T-helper 1 cell treated with Interleukin-12 subunit alpha and Interleukin-12 subunit beta and Interleukin-4 antibody, amounts not matched to agents 30 μg/mL and 1 μg/mL, for 36 hours (primary cell): ENCODE data around the gene BMP2.

Experiments
- H3K27ac Mint-ChIP-seq: one replicate; pipeline ENCODE4 v1.8.0; 2021; ENCODE audit warnings: mild to moderate bottlenecking, mixed read lengths
- H3K27me3 Mint-ChIP-seq: one replicate; pipeline ENCODE4 v1.8.0; 2021; ENCODE audit warnings: low read depth, mixed read lengths
- H3K36me3 Mint-ChIP-seq: one replicate; pipeline ENCODE4 v1.8.0; 2021; ENCODE audit warnings: low read depth, mixed read lengths
- H3K4me1 Mint-ChIP-seq: one replicate; pipeline ENCODE4 v1.8.0; 2021; ENCODE audit warnings: low read depth, mixed read lengths
- H3K4me3 Mint-ChIP-seq: one replicate; pipeline ENCODE4 v1.8.0; 2021; ENCODE audit warnings: mild to moderate bottlenecking, moderate library complexity, mixed read lengths
- H3K9me3 Mint-ChIP-seq: one replicate; pipeline ENCODE4 v1.8.0; 2021; ENCODE audit warnings: mixed read lengths

The BMP2 gene

DNA sequence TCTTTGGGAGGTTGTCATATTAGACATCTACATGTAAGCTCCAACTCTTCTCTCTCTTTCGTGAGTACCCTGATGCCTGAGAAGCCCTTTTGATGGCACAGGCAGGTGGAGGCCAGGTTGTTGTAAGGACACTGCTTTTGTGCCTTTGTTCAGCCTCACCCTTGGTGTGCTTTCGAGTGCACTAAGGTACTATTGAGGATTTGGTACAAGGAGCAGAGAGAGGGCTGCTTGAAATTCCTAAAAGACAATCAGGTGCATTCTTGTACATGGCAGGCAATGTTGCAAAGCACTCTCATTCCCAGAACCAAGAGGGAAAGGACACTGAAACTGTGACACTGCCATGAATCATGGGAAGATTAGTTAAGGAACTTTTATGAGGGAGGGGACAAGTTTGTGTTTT lies 19.1 kb downstream of the BMP2 start:
- Mint-ChIP-seq H3K36me3 (no peaks in the 10 kb centered on the region), H3K4me3 (no peak overlapping the region), H3K4me1 (no peaks in the 10 kb centered on the region), H3K27me3 (no peaks in the 10 kb centered on the region), H3K27ac (no peak overlapping the region), H3K9me3 (no peaks in the 10 kb centered on the region)

DNA sequence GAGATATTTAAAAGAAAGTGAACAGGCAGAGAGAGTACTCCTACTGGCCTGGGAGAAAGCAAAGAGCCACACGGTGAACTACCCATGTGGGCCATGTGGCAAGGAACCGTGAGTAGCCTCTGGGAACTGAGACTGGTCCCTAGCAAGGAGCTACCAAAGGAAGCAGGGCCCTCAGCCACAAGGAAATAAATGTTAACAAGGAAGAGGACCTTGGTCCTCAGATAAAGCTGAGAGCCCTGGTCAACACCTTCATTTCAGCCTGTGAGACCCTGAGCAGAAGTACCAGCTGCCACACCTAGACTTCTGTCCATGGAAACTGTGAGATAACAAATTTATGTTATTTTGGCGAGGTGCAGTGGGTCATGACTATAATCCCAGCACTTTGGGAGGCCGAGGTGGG lies 25.3 kb downstream of the BMP2 start:
- H3K27ac Mint-ChIP-seq, result no peak overlapping the region
- H3K27me3 Mint-ChIP-seq, result no peaks in the 10 kb centered on the region
- H3K4me3 Mint-ChIP-seq, result no peak overlapping the region
- no peaks in the 10 kb centered on the region for H3K36me3 Mint-ChIP-seq
- no peaks in the 10 kb centered on the region for H3K4me1 Mint-ChIP-seq
- H3K9me3 Mint-ChIP-seq, result no peaks in the 10 kb centered on the region

DNA sequence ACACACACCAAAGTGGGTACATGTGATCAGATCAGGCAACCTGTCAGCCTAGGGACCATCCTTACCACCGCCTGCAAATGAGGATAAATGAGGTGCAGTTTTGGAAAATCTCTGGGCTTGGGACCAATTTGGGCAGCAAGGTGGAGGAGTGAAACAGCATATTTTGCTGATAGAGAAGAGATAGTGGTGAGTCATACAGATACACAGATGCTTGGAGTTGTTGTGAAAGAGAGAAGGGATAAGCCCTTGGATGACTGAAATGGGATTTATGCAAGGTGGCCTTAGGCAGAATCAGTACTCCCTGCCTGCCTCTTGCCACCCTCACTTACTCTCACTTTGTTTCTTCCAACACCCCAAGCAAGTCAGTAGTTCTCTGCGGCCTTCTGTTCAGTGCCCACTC lies 34.7 kb downstream of the BMP2 start:
- Mint-ChIP-seq H3K36me3 (no peaks in the 10 kb centered on the region), H3K27me3 (no peaks in the 10 kb centered on the region), H3K4me3 (no peak overlapping the region), H3K4me1 (no peaks in the 10 kb centered on the region), H3K27ac (no peak overlapping the region), H3K9me3 (peaks cover 13% of the 10 kb centered on the region)

DNA sequence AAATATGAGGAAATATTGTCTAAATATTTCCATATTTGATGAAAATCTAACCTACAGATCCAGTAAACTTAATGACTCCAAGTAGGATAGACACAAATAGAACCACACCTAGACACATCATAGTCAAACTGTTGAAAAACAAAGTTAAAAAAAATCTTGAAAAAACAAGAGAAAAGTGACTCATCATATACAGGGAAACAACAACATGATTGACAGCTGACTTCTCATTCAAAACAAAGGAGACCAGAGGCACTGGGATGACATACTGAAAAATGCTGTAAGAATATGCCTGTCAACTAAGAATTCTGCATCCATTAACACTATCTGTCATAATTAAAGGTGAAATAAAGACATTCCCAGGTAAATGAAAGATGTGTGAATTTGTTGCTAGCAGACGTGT lies 38.8 kb downstream of the BMP2 start:
- Mint-ChIP-seq H3K9me3 (peaks cover 13% of the 10 kb centered on the region), H3K4me3 (no peak overlapping the region), H3K27ac (no peak overlapping the region), H3K27me3 (no peaks in the 10 kb centered on the region), H3K36me3 (no peaks in the 10 kb centered on the region), H3K4me1 (no peaks in the 10 kb centered on the region)

DNA sequence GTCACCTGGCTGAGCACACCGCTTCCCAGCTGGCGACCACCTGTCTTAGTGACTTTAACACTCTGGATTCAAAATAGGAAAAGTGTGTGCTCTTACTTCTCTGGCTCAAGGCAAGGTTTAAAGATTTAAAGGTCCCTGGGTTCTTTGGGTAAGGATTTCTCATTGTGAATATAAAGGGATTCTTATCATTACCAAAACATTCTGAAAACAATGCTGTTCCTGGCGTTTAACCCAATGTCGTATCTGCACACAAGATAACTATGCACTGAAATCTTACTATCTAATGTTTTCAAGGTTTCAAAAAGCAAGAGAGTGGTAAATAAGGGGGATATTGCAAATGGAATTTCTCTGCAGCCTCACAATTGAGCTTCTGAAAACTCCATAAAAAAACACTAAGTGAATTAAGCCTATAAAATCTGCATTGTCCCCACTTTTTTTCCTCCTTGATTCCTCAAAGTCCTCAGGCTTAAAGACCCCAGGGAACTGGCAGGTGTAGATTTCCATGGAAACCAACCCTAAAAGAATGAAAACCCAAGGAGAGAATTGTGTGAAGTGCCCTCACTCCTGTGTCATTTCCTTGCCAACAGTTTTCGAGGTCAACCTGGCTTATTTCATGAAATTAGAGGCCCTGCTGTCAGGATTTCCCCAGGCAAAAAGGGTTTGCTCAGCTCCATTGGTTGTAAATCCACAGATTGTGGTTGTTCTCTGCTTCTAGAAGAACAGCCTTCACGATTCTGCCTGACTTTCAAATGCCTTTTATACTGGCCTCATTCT lies 44.0 kb downstream of the BMP2 start:
- no peaks in the 10 kb centered on the region for H3K36me3 Mint-ChIP-seq
- no peak overlapping the region for H3K4me3 Mint-ChIP-seq
- H3K27me3 Mint-ChIP-seq, result no peaks in the 10 kb centered on the region
- no peaks in the 10 kb centered on the region for H3K4me1 Mint-ChIP-seq
- no peaks in the 10 kb centered on the region for H3K9me3 Mint-ChIP-seq
- no peak overlapping the region for H3K27ac Mint-ChIP-seq

DNA sequence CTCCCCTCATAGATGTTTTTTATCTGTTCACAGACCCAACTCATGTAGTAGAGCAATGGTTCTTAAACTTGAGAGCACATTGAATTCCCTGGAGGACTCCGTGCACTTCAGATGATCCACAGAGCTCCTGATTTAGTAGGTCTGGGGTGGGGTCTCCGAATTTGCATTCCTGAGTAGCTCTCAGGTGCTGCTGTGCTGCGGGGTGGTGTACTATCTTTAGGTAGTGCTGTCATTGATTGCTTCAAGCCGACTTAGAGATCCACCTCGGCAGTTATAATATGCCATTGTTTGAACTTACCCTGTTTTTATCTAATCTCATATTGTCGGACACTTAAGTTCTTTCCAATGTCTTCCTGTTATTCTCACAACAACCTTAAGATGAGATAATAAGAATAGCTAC lies 45.0 kb downstream of the BMP2 start:
- Mint-ChIP-seq H3K27ac (no peak overlapping the region), H3K4me1 (no peaks in the 10 kb centered on the region), H3K36me3 (no peaks in the 10 kb centered on the region), H3K4me3 (no peak overlapping the region), H3K27me3 (no peaks in the 10 kb centered on the region), H3K9me3 (no peaks in the 10 kb centered on the region)

DNA sequence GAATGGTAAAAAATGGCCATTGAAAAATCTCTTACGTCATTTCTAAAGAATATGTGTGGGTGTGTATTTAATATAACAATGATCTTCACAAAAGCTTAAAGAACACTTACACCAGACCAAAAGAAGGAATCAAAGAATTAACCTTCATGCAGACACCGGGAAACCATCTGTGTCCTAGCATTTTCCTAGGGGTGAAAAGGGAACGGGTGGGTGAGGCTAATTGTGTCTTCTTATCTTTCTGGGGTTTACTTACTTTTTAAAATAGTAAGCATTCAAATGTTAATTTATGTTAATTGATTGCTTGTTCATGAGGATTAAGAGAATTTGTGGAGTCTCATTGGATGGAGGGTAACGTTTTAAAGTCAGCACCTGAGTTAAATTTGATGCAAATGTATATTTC lies 47.5 kb downstream of the BMP2 start:
- Mint-ChIP-seq H3K36me3 (no peaks in the 10 kb centered on the region), H3K4me3 (no peak overlapping the region), H3K4me1 (no peaks in the 10 kb centered on the region), H3K27ac (no peak overlapping the region), H3K27me3 (no peaks in the 10 kb centered on the region), H3K9me3 (no peaks in the 10 kb centered on the region)

DNA sequence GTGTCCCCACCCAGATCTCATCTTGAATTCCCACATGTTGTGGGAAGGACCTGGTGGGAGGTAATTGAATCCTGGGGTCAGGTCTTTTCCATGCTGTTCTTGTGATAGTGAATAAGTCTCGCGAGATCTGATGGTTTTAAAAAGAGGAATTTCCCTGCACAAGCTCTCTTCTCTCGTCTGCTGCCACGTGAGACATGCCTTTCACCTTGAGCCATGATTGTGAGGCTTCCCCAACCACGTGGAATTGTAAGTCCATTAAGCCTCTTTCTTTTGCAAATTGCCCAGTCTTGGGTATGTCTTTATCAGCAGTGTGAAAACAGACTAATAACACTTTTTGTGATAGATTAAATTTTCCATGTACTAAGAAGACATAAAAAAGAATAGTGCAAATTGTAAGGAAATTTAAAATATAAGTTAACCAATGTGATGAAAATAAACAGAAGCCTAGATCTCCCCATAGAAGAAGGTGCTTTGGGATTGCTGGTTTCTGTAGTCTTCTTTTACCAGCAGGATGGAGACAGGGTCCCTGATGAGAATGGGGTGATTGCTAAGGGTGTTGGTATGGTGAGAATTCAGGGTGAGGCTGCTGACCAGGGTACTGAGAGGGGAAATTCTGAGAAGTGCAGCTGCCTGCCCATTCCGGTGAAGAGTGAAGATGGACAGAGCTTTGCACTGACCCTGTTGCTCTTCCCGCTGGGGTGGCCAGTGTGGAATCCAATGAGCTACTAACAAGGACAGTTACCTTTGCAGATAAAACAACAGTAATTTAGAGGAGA lies 50.7 kb downstream of the BMP2 start:
- Mint-ChIP-seq H3K4me1 (no peaks in the 10 kb centered on the region), H3K4me3 (no peak overlapping the region), H3K36me3 (no peaks in the 10 kb centered on the region), H3K9me3 (no peaks in the 10 kb centered on the region), H3K27me3 (no peaks in the 10 kb centered on the region), H3K27ac (no peak overlapping the region)

DNA sequence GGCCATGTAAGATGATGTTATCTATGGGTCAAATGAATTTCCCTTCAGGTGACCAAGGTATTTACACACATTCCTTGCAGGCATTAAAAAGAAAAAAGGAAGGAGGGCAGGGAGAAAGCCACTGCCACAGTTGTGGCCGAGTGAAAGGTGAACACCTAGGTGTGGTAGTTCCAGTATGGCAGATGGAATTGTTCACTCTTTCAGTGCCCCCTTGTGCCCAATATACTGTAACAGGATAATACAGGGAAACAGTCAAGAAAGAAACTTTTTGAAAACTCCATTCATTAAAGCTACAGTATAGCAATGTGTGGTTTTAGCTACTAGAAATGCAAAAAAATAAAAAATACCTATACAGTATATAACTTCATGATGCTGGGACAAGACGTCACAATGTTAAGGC lies 52.1 kb downstream of the BMP2 start:
- H3K9me3 Mint-ChIP-seq, result no peaks in the 10 kb centered on the region
- H3K36me3 Mint-ChIP-seq, result no peaks in the 10 kb centered on the region
- H3K4me3 Mint-ChIP-seq, result no peak overlapping the region
- H3K4me1 Mint-ChIP-seq, result no peaks in the 10 kb centered on the region
- no peaks in the 10 kb centered on the region for H3K27me3 Mint-ChIP-seq
- no peak overlapping the region for H3K27ac Mint-ChIP-seq

DNA sequence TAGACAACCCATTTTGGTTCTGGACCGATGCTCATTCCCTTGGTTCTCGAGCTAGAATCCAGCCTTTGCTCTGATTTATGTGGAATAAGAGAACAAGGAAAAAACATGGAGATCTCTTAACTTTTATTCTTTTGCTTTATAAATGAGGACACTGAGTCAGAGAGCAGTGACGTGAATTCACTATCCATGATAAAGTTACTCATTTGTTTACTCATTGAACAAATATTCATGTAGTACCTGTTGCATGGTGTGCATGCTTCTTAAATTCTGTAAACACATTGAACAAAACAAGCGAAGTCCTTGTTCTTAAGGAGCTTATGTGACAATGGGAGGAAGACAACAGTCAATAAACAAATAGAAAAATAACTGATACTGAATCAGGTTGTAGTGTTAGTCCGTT lies 56.9 kb downstream of the BMP2 start:
- H3K27ac Mint-ChIP-seq, result no peak overlapping the region
- H3K4me1 Mint-ChIP-seq, result no peaks in the 10 kb centered on the region
- H3K4me3 Mint-ChIP-seq, result no peak overlapping the region
- no peaks in the 10 kb centered on the region for H3K36me3 Mint-ChIP-seq
- no peaks in the 10 kb centered on the region for H3K27me3 Mint-ChIP-seq
- no peaks in the 10 kb centered on the region for H3K9me3 Mint-ChIP-seq

DNA sequence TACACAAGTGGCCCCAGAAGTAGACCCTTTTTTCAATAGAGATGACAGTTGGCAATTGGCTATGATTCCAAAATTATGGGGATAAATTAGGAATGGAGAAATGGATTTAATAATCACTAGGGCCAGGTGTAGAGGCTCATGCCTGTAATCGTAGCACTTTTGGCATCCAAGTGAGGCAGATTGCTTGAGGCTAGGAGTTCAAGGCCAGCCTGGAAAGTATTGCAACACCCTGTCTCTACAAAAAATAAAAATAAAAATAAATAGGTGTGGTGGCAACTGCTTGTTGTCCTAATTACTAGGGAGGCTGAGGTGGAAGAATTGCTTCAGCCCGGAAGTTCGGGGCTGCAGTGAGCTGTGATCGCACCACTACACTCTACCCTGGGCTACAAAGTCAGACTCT lies 60.0 kb downstream of the BMP2 start:
- Mint-ChIP-seq H3K4me3 (no peak overlapping the region), H3K4me1 (no peaks in the 10 kb centered on the region), H3K27me3 (no peaks in the 10 kb centered on the region), H3K27ac (no peak overlapping the region), H3K9me3 (no peaks in the 10 kb centered on the region), H3K36me3 (no peaks in the 10 kb centered on the region)

DNA sequence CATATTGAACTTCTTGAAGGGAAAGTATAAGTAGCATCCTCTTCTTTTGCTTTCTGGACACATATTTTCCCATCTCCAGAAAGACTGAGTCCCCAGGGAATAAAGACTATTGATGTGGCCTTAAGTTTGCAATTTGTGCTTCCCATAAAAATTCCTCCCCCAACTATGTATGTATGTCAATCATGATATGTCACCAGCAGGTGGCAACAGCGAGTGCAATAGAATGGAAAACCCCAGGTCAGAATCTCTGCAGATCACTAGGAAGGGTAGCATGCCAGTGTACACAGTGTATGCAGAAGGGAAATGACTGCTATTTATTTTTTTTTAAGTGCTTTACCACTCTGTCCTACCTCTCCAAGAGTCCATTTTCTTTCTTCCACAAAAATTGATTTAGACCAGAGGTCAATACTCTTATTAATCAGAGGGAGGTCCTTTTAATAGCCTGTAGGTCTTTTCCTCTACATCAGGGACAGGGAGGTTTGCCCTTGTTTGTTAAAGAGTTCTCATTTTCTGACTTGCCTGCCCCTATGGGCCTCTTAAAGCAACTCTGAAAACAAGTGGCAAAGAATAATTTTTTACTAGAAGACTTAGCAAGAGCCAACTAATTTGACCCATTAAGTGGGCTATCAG lies 61.4 kb downstream of the BMP2 start:
- Mint-ChIP-seq H3K36me3 (no peaks in the 10 kb centered on the region), H3K9me3 (no peaks in the 10 kb centered on the region), H3K4me3 (no peak overlapping the region), H3K27ac (no peak overlapping the region), H3K4me1 (no peaks in the 10 kb centered on the region), H3K27me3 (no peaks in the 10 kb centered on the region)

DNA sequence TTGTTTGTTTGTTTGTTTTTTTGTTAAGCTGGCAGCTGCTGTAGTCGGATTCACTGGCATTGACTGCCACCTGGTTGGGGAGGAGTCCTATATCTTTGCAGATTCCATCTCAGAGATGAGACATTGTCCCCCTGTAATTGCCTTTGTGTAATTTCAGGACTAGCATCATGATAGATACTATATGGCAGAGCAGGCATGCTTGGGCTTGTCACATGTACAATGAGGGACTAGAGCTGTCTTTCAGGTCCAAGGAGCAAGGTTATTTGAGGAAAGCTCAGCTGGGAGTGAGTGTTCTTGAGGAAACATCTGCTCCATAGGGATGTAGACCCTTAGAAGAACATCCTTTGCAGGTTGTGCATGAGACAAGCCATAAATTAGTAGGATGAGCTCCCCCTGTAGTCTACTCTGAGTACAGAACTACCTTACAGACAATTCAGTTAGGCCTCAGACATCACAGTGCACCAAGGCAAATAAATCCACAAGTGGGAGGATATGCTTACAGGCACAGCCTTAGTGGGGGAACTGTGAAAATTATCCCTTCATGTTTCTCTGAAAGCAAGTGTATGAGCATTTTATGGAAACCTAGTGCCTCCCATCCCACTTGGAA lies 62.1 kb downstream of the BMP2 start:
- Mint-ChIP-seq H3K27me3 (no peaks in the 10 kb centered on the region), H3K36me3 (no peaks in the 10 kb centered on the region), H3K27ac (no peak overlapping the region), H3K4me3 (no peak overlapping the region), H3K4me1 (no peaks in the 10 kb centered on the region), H3K9me3 (no peaks in the 10 kb centered on the region)
